GM06990 (cell line): ENCODE measurements around the gene ALAS2.

Source experiments
- DNase-seq: peaks from one replicate; pipeline ENCODE4 v3.0.0-alpha.2; 2011; ENCODE audit not compliant: insufficient read length; ENCODE audit errors: extremely low read depth
- H3K27me3 ChIP-seq: replicated peaks from 2 replicates; pipeline ENCODE4 v1.6.0; 2011; ENCODE audit warnings: low read length; ENCODE audit not compliant: control insufficient read depth, insufficient read depth
- H3K36me3 ChIP-seq: 2 replicates; pipeline ENCODE4 v1.5.1; 2011; ENCODE audit warnings: low read length; ENCODE audit not compliant: control insufficient read depth, insufficient read depth
- H3K4me3 ChIP-seq: replicated peaks from 2 replicates; pipeline ENCODE4 v1.5.1; 2011; ENCODE audit warnings: low read depth, mild to moderate bottlenecking, control low read depth, low read length
- CTCF ChIP-seq: IDR thresholded peaks from 2 replicates; pipeline ENCODE4 v1.5.1; 2011; ENCODE audit warnings: low read length, control low read depth, mild to moderate bottlenecking, inconsistent platforms; ENCODE audit not compliant: insufficient read depth, poor library complexity, severe bottlenecking

The ALAS2 gene

GRCh38 chrX:55028611-55029010, 2.2 kb downstream of the ALAS2 start:
- no peaks in the 10 kb centered on the region; the same call in 1 of the 2 replicates for H3K27me3 ChIP-seq
- no peaks in the 10 kb centered on the region for H3K36me3 ChIP-seq
- no peak for DNase-seq
- TF ChIP-seq CTCF: no peak
- H3K4me3 ChIP-seq: no peak overlapping the region

GRCh38 chrX:55028040-55028439, 2.7 kb downstream of the ALAS2 start:
- H3K27me3 ChIP-seq: no peaks in the 10 kb centered on the region; the same call in 1 of the 2 replicates
- H3K4me3 ChIP-seq: no peak overlapping the region
- no peak for DNase-seq
- H3K36me3 ChIP-seq: no peaks in the 10 kb centered on the region
- no peak for TF ChIP-seq CTCF

- H3K27me3 ChIP-seq: no peaks in the 10 kb centered on the region; the same call in 1 of the 2 replicates
- TF ChIP-seq CTCF: no peak
- no peak for DNase-seq
- H3K4me3 ChIP-seq: no peak overlapping the region
- no peaks in the 10 kb centered on the region for H3K36me3 ChIP-seq
These were observed 3.9 kb downstream of the ALAS2 start for GRCh38 chrX:55026840-55027239.

GRCh38 chrX:55026143-55026542, 4.6 kb downstream of the ALAS2 start:
- H3K27me3 ChIP-seq: no peaks in the 10 kb centered on the region; the same call in 1 of the 2 replicates
- no peak for DNase-seq
- no peaks in the 10 kb centered on the region for H3K36me3 ChIP-seq
- no peak for TF ChIP-seq CTCF
- H3K4me3 ChIP-seq: no peak overlapping the region

GRCh38 chrX:55014897-55015299, 15.9 kb downstream of the ALAS2 start:
- H3K27me3 ChIP-seq: no peaks in the 10 kb centered on the region
- TF ChIP-seq CTCF: no peak
- H3K36me3 ChIP-seq: no peaks in the 10 kb centered on the region
- DNase-seq: no peak
- H3K4me3 ChIP-seq: no peak overlapping the region

- Histone ChIP-seq H3K36me3 (peaks cover 4% of the 10 kb centered on the region), H3K27me3 (no peaks in the 10 kb centered on the region), H3K4me3 (no peak overlapping the region)
- DNase-seq: no peak
- peak; percentile 34 for TF ChIP-seq CTCF
These were observed 19.5 kb downstream of the ALAS2 start for GRCh38 chrX:55011294-55011693.
